HepG2 (cell line): ENCODE measurements around the gene NREP. TPM values are rescaled to one million over a fixed set of nuclear protein-coding genes. Genes with fewer than 3 reads are reported as not detected.

Experiments used
- BCL6 ChIP-seq: IDR thresholded peaks from 2 replicates; pipeline ENCODE4 v1.6.1; 2016; ENCODE audit warnings: missing genetic modification reagents, missing compliant biosample characterization
- DPF2 ChIP-seq: sonication (generic); formaldehyde crosslinking; IDR thresholded peaks from 2 replicates; pipeline ENCODE4 v1.4.0; 2020; ENCODE audit warnings: mild to moderate bottlenecking, low read depth, missing genetic modification reagents, borderline replicate concordance
- FOXJ3 ChIP-seq: sonication (generic); formaldehyde crosslinking; IDR thresholded peaks from 2 replicates; pipeline ENCODE4 v1.4.0; 2020; ENCODE audit warnings: missing genetic modification reagents, mild to moderate bottlenecking, borderline replicate concordance
- GABPB1 ChIP-seq: IDR thresholded peaks from 2 replicates; pipeline ENCODE4 v1.6.1; 2016; ENCODE audit warnings: mild to moderate bottlenecking, missing genetic modification reagents, moderate library complexity, missing compliant biosample characterization
- HDAC1 ChIP-seq: sonication (generic); formaldehyde crosslinking; IDR thresholded peaks from 2 replicates; pipeline ENCODE4 v1.5.1; 2020; ENCODE audit warnings: mild to moderate bottlenecking, missing genetic modification reagents
- HNF4A ChIP-seq: sonication (generic); formaldehyde crosslinking; IDR thresholded peaks from 2 replicates; pipeline ENCODE4 v1.4.0; 2020; ENCODE audit warnings: missing genetic modification reagents
- KAT8 ChIP-seq: IDR thresholded peaks from 2 replicates; pipeline ENCODE4 v1.6.1; 2016; ENCODE audit warnings: missing genetic modification reagents, missing compliant biosample characterization
- KDM4B ChIP-seq: sonication (generic); formaldehyde crosslinking; IDR thresholded peaks from 2 replicates; pipeline ENCODE4 v1.4.0; 2020; ENCODE audit warnings: missing genetic modification reagents
- LCORL ChIP-seq, 2 experiments: fragments of 450-650 bp in 1 of 2; sonication (generic) in 1 of 2; formaldehyde crosslinking in 1 of 2; IDR thresholded peaks; 2 replicates each; pipeline versions ENCODE4 v1.5.0 to v1.6.1; 2017 to 2020; ENCODE audit warnings: antibody characterized with exemption in 1 of 2, missing genetic modification reagents in 1 of 2
- MEF2D ChIP-seq: sonication (generic); formaldehyde crosslinking; IDR thresholded peaks from 2 replicates; pipeline ENCODE4 v1.5.1; 2020; ENCODE audit warnings: mild to moderate bottlenecking, missing genetic modification reagents
- MIXL1 ChIP-seq: IDR thresholded peaks from 2 replicates; pipeline ENCODE4 v1.6.1; 2016
- MXI1 ChIP-seq: IDR thresholded peaks from 3 replicates; pipeline ENCODE4 v1.6.1; 2012; ENCODE audit warnings: low read depth, low read length, inconsistent platforms, borderline replicate concordance
- POGZ ChIP-seq: sonication (generic); formaldehyde crosslinking; IDR thresholded peaks from 2 replicates; pipeline ENCODE4 v1.4.0; 2020; ENCODE audit warnings: mild to moderate bottlenecking, missing genetic modification reagents
- PPARG ChIP-seq: conservative IDR thresholded peaks from 2 replicates; pipeline ENCODE4 v1.6.1; 2016; ENCODE audit warnings: missing biosample characterization, missing genetic modification reagents
- SALL2 ChIP-seq: sonication (generic); formaldehyde crosslinking; IDR thresholded peaks from 2 replicates; pipeline ENCODE4 v1.8.1; 2023; ENCODE audit warnings: mild to moderate bottlenecking, missing genetic modification reagents, inconsistent platforms
- SKI ChIP-seq: fragments of 450-650 bp; IDR thresholded peaks from one replicate; pipeline ENCODE4 v1.6.1; 2018; ENCODE audit warnings: mild to moderate bottlenecking; ENCODE audit not compliant: partially characterized antibody
- TFE3 ChIP-seq: IDR thresholded peaks from 2 replicates; pipeline ENCODE4 v1.6.1; 2016
- THAP11 ChIP-seq: IDR thresholded peaks from 2 replicates; pipeline ENCODE4 v1.6.1; 2016; ENCODE audit warnings: missing biosample characterization, missing genetic modification reagents
- THRA ChIP-seq: sonication (generic); formaldehyde crosslinking; IDR thresholded peaks from 2 replicates; pipeline ENCODE4 v1.4.0; 2020; ENCODE audit warnings: missing genetic modification reagents, borderline replicate concordance
- ZBTB3 ChIP-seq: sonication (generic); formaldehyde crosslinking; IDR thresholded peaks from 2 replicates; pipeline ENCODE4 v1.4.0; 2020; ENCODE audit warnings: low read depth, mild to moderate bottlenecking, moderate library complexity, missing genetic modification reagents, borderline replicate concordance
- ZMYM4 ChIP-seq: sonication (generic); formaldehyde crosslinking; IDR thresholded peaks from 2 replicates; pipeline ENCODE4 v1.8.1; 2023; ENCODE audit warnings: mild to moderate bottlenecking, missing genetic modification reagents
- ZNF264 ChIP-seq: sonication (generic); formaldehyde crosslinking; IDR thresholded peaks from 2 replicates; pipeline ENCODE4 v1.4.0; 2020; ENCODE audit warnings: missing genetic modification reagents
- ZNF574 ChIP-seq: sonication (generic); formaldehyde crosslinking; IDR thresholded peaks from 2 replicates; pipeline ENCODE4 v1.4.0; 2020; ENCODE audit warnings: missing genetic modification reagents
- polyA plus RNA-seq, 8 experiments: library from polyadenylated mRNA; depleted of rRNA in 3 of 8; stranded (reverse) in 7 of 8; unstranded in 1 of 8; fragments of >200 nt; fragmentation: Illumina TruSeq in 4 of 8; extraction: Trizol in 4 of 8; gene quantifications; 2 replicates each; pipeline versions ENCODE4 v1.2.1 to v1.2.3, GENCODE V29; 2011 to 2016; ENCODE audit warnings: low read depth in 4 of 8, missing spikeins in 1 of 8, mixed read lengths in 1 of 8; ENCODE audit not compliant: insufficient read depth in 1 of 8
- total RNA-seq, 5 experiments: library from RNA; depleted of rRNA; stranded (reverse); fragments of >200 nt; fragmentation: Illumina TruSeq; extraction: Trizol; gene quantifications; 2 replicates each; pipeline ENCODE4 v1.2.3, GENCODE V29; 2016; ENCODE audit warnings: low read depth in 1 of 5

NREP gene
- total and polyA plus RNA-seq, 2 of the 13 experiments (the other 11 are each of a cell fraction or from before 2014, with no cell fraction given) = 40.5 to 102 TPM

GRCh38 chr5:111730659-111731382 lies 26.2 kb downstream of the NREP start (continued):
- TF ChIP-seq ZNF264 (CRISPR knock-in tag) (0 out of 2 replicates have a peak, but pooled peaks have one; percentile 39), HDAC1 (CRISPR knock-in tag) (peak; percentile 43; the same call in 1 of the 2 replicates), BCL6 (CRISPR knock-in tag) (peak; percentile 77), POGZ (CRISPR knock-in tag) (peak; percentile 48; the same call in 1 of the 2 replicates), GABPB1 (peak; percentile 47; the same call in 1 of the 2 replicates), ZMYM4 (CRISPR knock-in tag) (peak; percentile 64), MIXL1 (CRISPR knock-in tag) (peak; percentile 95), FOXJ3 (CRISPR knock-in tag) (peak; percentile 86; the same call in 1 of the 2 replicates), THRA (peak; percentile 51; the same call in 1 of the 2 replicates), MXI1 (peak; percentile 30; the same call in 1 of the 3 replicates), KAT8 (CRISPR knock-in tag) (peak; percentile 53; the same call in 1 of the 2 replicates), PPARG (CRISPR knock-in tag) (peak; percentile 83), MEF2D (peak; percentile 59; the same call in 1 of the 2 replicates), SALL2 (CRISPR knock-in tag) (no peak), ZBTB3 (0 out of 2 replicates have a peak, but pooled peaks have one; percentile 35), KDM4B (no peak), ZNF574 (CRISPR knock-in tag) (peak; percentile 19; the same call in 1 of the 2 replicates), DPF2 (CRISPR knock-in tag) (peak; percentile 74; the same call in 1 of the 2 replicates), TFE3 (CRISPR knock-in tag) (0 out of 2 replicates have a peak, but pooled peaks have one; percentile 39), SKI (peak; percentile 28), THAP11 (CRISPR knock-in tag) (peak; percentile 56), LCORL (IDR thresholded peaks at IDR 0.05) (no peak), LCORL (CRISPR knock-in tag; IDR thresholded peaks at IDR 0.05) (peak; percentile 77), HNF4A (CRISPR knock-in tag) (peak; percentile 70)
